ENCODE measurements around the gene PEX11A.

Gene PEX11A

DNA sequence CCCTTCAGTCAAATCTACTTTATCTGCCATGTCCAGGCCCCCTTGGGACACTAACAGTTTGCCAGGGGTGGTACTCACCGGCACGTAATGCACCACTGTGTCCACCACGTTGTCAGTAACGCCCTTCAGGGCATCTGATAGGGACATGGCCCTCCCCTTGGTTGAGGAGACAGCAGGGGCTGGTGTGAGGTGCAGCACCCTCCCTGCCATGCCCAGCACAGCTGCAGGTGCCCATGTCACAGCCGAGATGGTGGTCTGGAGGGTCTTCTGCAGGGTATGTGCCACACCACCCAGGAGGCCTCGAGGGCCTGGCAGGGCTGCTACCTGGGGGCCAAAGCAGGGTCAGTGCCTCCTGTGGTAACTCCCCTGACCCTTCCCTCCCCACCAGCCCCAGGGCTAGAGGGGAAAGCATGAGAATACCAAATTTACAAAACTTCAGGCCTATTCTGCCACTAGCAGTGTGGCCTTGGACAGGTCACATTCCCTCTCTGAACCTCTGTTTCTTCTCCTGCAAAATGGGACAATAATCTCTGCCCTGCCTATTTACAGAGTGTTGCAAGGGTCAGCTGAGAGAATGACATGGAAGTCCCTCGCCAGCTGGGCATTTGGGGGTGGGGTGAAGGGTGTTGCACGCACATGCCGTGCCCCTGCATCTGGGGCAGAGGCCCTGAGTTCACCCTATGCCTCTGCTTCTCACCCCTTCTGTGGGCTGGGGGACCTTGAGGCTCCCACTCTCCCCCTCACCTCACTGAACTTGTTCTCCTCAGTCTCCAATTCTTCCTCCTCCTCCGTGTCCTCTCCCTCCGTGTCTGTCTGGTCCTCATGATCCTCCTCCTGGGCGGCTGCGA lies 23.5 kb downstream of the PEX11A start:
- H3K27ac ChIP-seq = peak overlapping the region in 1 of 2 donors; percentile 97
- intact Hi-C loops (cut with DNase I; ENCODE audit: low total_unique reads) = no loop called here

DNA sequence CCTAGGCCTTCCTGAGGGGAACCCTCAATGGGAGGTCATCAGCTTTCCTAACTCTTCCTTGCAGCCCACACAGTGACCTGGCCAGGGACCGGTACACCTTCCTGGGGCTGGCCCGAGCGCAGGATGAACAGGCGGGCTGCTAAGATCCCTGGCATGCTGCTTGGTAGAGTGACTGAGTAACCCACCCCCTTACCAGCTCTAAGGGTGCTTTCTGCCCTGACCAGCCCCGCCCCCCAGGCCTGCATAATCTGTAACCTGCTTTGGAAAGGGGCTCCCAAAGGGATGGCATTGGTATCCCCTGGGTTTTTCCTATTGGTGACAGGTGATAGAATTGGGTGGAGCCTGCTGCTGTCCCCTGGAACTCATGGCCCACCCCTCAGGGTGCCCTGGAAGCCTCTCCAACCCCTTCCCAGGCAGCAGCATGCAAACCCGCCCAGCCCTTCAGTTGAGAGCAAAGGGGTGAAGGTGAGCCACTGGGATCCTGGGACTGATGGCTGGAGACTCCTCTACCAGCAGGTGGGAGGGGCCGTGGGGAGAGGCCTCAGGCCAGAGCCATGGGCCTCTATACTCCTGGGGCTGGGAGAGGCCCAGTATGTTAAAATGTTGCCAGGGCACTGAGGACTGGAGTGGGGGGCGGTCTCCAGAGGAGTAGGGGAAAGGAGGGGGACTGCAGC lies 24.2 kb downstream of the PEX11A start:
- TF ChIP-seq CTCF (IDR thresholded peaks at IDR 0.05) = no peak

More for the DNA sequence above, 23.5 kb downstream of the PEX11A start:
- no peak for TF ChIP-seq CTCF (IDR thresholded peaks at IDR 0.05)
- H3K27me3 ChIP-seq = no peaks in the 10 kb centered on the region
- H3K4me1 ChIP-seq = peaks cover 8 to 41% (median 30%) of the 10 kb centered on the region in 4 donors
- H3K36me3 ChIP-seq = no peaks in the 10 kb centered on the region
- no peaks in the 10 kb centered on the region for H3K9me3 ChIP-seq
- DNase-seq = no peak
- H3K4me3 ChIP-seq = no peak overlapping the region

GRCh38 chr15:89665449-89666181 lies 24.9 kb downstream of the PEX11A start:
- peak in 1 of 2 donors; percentile 80 for DNase-seq
- intact Hi-C loops (cut with DNase I; ENCODE audit: low total_unique reads) = no loop called here
- Histone ChIP-seq H3K27me3 (no peaks in the 10 kb centered on the region), H3K36me3 (no peaks in the 10 kb centered on the region), H3K27ac (peak overlapping the region; percentile 86 to 97), H3K4me3 (peak overlapping the region; percentile 45 to 49), H3K9me3 (no peaks in the 10 kb centered on the region), H3K4me1 (peaks cover 8 to 36% (median 22%) of the 10 kb centered on the region in 4 donors)
- TF ChIP-seq CTCF (IDR thresholded peaks at IDR 0.05) = no peak

More for the DNA sequence above, 24.2 kb downstream of the PEX11A start:
- DNase-seq = no peak
- H3K36me3 ChIP-seq = no peaks in the 10 kb centered on the region
- H3K27ac ChIP-seq = peak overlapping the region; percentile 86 to 97
- peak overlapping the region; percentile 45 to 49 for H3K4me3 ChIP-seq
- H3K4me1 ChIP-seq = peaks cover 8 to 36% (median 24%) of the 10 kb centered on the region in 4 donors
- no peaks in the 10 kb centered on the region for H3K9me3 ChIP-seq
- intact Hi-C loops (cut with DNase I; ENCODE audit: low total_unique reads) = no loop called here
- no peaks in the 10 kb centered on the region for H3K27me3 ChIP-seq

GRCh38 chr15:89664441-89665350 lies 25.9 kb downstream of the PEX11A start:
- Histone ChIP-seq H3K4me1 (peaks cover 8 to 36% (median 22%) of the 10 kb centered on the region in 4 donors), H3K4me3 (peak overlapping the region; percentile 45 to 49), H3K27ac (peak overlapping the region; percentile 86 to 97), H3K9me3 (no peaks in the 10 kb centered on the region), H3K36me3 (no peaks in the 10 kb centered on the region), H3K27me3 (no peaks in the 10 kb centered on the region)
- no peak for TF ChIP-seq CTCF (IDR thresholded peaks at IDR 0.05)
- no peak for DNase-seq
- intact Hi-C loops (cut with DNase I; ENCODE audit: low total_unique reads) = no loop called here
